Activated T-helper 1 cell treated with anti-CD3 and anti-CD28 coated beads, Interleukin-12 subunit alpha, Interleukin-12 subunit beta, Interleukin-2, Interleukin-4 antibody, amounts not matched to agents 30 ng/mL and 10 ng/mL and 1 ng/mL, durations not matched to agents 14 hours and 24 hours and 36 hours (primary cell): ENCODE results near the gene CLVS2. TPM values are rescaled to one million over a fixed set of nuclear protein-coding genes. Genes with fewer than 3 reads are reported as not detected.

Experiments
- DNase-seq: peaks from one replicate; pipeline ENCODE4 v3.0.0; 2021; ENCODE audit warnings: low spot score
- H3K27ac Mint-ChIP-seq: one replicate; pipeline ENCODE4 v1.8.0; 2021; ENCODE audit warnings: mild to moderate bottlenecking, mixed read lengths
- H3K27me3 Mint-ChIP-seq: one replicate; pipeline ENCODE4 v1.8.0; 2022; ENCODE audit warnings: mild to moderate bottlenecking, moderate library complexity, mixed read lengths; ENCODE audit not compliant: insufficient read depth
- H3K36me3 Mint-ChIP-seq: one replicate; pipeline ENCODE4 v1.8.0; 2021; ENCODE audit warnings: low read depth, mixed read lengths
- H3K4me1 Mint-ChIP-seq: one replicate; pipeline ENCODE4 v1.8.0; 2021; ENCODE audit warnings: low read depth, mixed read lengths
- H3K4me3 Mint-ChIP-seq: one replicate; pipeline ENCODE4 v1.8.0; 2021; ENCODE audit warnings: mild to moderate bottlenecking, moderate library complexity, mixed read lengths
- H3K9me3 Mint-ChIP-seq: one replicate; pipeline ENCODE4 v1.8.0; 2021; ENCODE audit warnings: mixed read lengths
- intact Hi-C: fragments of 100-400 bp; cut with micrococcal nuclease; formaldehyde crosslinking; loops from one replicate; pipeline ENCODE4 v1.15.1; 2024
- total RNA-seq: library from RNA; stranded (reverse); gene quantifications from 2 replicates; pipeline ENCODE4 v1.2.3, GENCODE V29; 2022

Gene CLVS2
- total RNA-seq, 1 donor from 2014 or later = not detected

DNA sequence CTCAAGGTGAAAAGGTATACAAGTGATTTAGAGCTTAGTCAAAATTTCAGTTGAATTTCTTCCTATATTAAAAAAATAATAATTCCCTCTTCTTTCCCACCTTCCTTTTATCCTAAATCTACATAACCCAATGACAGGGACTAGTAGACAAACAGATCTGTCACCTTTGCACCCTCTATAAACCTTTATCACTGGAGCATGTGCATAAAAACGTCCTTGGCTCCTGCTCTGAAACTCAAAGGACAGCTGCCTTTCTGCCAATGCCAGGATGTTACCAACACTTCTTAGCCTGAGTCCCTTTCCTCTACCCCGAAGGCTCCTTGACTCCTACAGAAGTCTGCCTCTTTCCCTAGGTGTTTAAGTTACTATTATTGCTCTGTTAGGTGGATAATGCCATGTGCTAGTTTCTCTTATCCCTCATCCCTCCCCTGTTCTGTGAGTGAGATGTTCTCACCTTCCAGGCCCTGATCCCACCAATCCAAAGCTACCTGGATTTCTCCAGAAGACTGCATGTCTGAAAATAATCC, 4.3 kb downstream of the CLVS2 start:
- Mint-ChIP-seq H3K27me3 (peaks cover 26% of the 10 kb centered on the region), H3K27ac (no peak overlapping the region), H3K4me3 (no peak overlapping the region), H3K36me3 (no peaks in the 10 kb centered on the region), H3K4me1 (no peaks in the 10 kb centered on the region), H3K9me3 (no peaks in the 10 kb centered on the region)
- no peak for DNase-seq
- intact Hi-C loops = no loop called here

DNA sequence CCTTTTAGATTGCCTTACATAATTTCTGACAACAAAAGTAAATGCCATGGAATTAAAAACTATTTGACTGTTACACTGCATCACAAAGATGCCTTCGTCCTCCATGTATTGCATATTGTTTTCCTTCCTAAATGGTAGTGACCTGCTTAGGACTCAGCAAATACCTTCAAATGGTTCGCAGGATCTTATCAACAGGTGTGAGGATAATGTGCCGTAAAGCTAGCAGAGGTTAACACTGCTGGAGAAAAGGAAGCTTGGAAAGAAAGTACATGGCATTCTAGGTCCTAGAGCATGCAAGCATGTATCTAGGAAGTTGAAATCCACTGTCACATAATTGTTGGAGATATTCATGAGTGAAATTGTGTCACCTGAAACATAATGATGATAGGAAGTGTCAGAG, 5.5 kb downstream of the CLVS2 start:
- DNase-seq = no peak
- no peaks in the 10 kb centered on the region for H3K4me1 Mint-ChIP-seq
- no peaks in the 10 kb centered on the region for H3K36me3 Mint-ChIP-seq
- no peak overlapping the region for H3K27ac Mint-ChIP-seq
- peaks cover 19% of the 10 kb centered on the region for H3K27me3 Mint-ChIP-seq
- no peaks in the 10 kb centered on the region for H3K9me3 Mint-ChIP-seq
- H3K4me3 Mint-ChIP-seq = no peak overlapping the region
- intact Hi-C loops = no loop called here

DNA sequence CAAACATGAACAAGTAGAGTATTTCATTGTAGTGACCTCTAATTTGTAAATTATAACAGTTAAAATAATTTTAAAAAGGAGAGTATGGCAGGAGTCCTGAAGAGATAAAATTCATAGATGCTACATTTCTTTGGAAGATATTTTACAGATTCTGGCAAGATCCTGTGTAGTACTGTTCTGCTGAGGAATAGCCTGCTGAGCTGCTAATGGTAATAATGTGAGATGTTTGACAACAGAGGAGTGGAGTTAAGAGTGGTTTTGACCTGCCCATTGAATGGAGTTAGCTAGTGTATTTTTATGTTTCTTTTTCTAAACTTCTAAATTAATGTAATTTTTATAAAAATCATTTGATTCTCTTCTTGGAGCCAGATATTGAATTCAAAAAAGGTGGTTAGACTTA, 11.8 kb downstream of the CLVS2 start:
- no peaks in the 10 kb centered on the region for H3K36me3 Mint-ChIP-seq
- H3K27ac Mint-ChIP-seq = no peak overlapping the region
- H3K4me1 Mint-ChIP-seq = no peaks in the 10 kb centered on the region
- no peaks in the 10 kb centered on the region for H3K27me3 Mint-ChIP-seq
- intact Hi-C loops = no loop called here
- H3K4me3 Mint-ChIP-seq = no peak overlapping the region
- H3K9me3 Mint-ChIP-seq = no peaks in the 10 kb centered on the region
- DNase-seq = no peak

DNA sequence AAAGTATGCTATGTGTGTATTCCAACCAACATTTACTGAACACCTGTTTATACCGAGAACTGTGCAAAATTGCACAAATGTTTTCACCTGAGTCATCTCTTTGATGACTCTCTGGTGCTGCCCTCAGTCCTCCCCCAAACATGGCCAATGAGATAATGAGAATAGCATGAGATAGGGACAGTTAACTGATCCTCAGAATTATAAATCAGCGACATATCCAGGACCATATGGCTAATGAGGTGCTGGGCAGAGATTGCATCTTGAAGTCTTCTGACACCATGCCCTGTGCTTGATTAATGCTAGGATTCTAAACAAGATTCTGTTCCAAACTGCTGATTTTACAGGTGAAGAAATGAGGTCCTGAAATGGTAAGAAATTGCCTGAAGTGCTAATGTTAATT, 13.0 kb downstream of the CLVS2 start:
- DNase-seq = no peak
- no peaks in the 10 kb centered on the region for H3K9me3 Mint-ChIP-seq
- intact Hi-C loops = no loop called here
- H3K4me3 Mint-ChIP-seq = no peak overlapping the region
- H3K4me1 Mint-ChIP-seq = no peaks in the 10 kb centered on the region
- no peaks in the 10 kb centered on the region for H3K27me3 Mint-ChIP-seq
- H3K27ac Mint-ChIP-seq = no peak overlapping the region
- H3K36me3 Mint-ChIP-seq = no peaks in the 10 kb centered on the region

DNA sequence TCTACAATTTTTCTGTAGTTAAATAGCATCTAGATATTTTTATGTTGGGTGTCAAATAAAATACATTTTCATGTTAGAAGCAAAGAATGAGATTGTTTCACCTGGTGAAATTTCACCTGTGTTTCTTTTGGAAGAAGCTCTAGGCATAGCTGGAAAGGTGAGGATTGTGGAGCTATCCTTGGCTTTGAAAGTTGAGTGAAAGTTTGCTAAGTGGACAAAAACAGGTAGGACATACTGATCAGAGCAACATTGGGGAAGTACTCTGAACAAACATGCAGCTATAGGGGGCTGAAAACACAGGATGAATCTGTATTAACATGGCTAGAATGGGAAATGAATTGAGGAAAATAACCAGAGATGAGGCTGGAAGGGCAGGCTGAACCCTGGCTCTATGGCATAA, 18.8 kb downstream of the CLVS2 start:
- DNase-seq = no peak
- H3K4me3 Mint-ChIP-seq = no peak overlapping the region
- H3K27me3 Mint-ChIP-seq = no peaks in the 10 kb centered on the region
- intact Hi-C loops = no loop called here
- no peaks in the 10 kb centered on the region for H3K4me1 Mint-ChIP-seq
- H3K27ac Mint-ChIP-seq = no peak overlapping the region
- no peaks in the 10 kb centered on the region for H3K9me3 Mint-ChIP-seq
- H3K36me3 Mint-ChIP-seq = no peaks in the 10 kb centered on the region

DNA sequence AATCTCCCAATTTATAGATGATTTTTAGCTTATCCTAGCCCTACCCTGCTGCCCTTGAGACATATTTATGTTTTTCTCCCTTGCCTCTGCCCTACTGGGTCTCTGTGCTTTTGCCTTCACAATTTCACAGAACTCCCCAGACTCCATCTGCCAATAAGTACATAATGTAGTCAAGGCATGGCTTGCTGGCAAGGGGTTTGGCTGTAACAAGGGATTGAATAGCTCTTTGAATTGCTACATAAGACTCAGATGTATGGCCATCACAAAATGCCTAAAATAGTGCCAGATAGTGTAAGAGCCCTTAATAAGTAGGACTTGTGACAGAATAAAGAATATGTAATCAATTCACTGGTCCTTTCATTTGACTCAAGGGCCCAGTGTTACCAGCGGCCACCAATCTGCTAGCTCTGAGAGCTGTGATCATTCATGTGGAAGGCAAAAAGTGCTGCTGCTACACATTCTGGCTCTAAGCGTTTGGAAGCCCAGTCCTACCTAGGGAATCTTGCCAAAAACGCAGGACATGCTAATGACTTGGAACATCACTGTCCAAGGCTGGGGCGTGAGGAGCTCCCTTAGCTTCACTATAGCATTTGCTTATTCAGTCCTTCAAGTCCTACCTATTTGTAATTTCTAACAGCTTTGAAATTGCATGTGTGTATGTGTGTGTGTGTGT, 20.5 kb downstream of the CLVS2 start:
- no peaks in the 10 kb centered on the region for H3K27me3 Mint-ChIP-seq
- H3K9me3 Mint-ChIP-seq = no peaks in the 10 kb centered on the region
- no peak for DNase-seq
- no peak overlapping the region for H3K4me3 Mint-ChIP-seq
- no peaks in the 10 kb centered on the region for H3K4me1 Mint-ChIP-seq
- H3K36me3 Mint-ChIP-seq = no peaks in the 10 kb centered on the region
- H3K27ac Mint-ChIP-seq = no peak overlapping the region
- intact Hi-C loops = no loop called here

DNA sequence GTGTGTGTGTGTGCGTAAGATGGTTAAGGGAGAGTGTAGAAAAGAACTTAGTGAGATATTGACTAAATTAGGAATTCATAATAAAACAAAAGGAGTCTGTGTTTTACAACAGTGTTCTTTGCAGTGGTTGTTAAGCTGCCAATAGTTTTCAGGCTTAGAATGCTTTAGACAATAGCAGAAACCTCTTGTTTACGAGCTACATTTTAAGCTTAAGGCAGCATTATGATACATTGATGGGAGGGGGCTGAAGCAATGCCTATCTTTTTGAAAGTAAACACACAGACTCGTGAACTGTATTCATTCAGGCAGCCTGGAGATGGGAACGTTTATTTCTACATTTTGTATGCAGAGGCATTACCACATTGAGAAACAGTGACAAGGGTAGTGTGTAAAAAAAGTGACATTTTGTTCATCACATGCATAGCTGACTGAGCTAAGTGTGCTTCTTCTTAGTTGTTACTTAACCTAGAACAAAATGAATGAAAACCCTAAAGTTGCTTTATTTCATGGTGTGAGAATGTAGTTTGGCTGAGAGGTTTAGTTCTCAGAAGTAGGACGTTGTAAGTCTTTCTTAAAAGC, 21.2 kb downstream of the CLVS2 start:
- DNase-seq = no peak
- Mint-ChIP-seq H3K36me3 (no peaks in the 10 kb centered on the region), H3K4me3 (no peak overlapping the region), H3K4me1 (no peaks in the 10 kb centered on the region), H3K27me3 (no peaks in the 10 kb centered on the region), H3K9me3 (no peaks in the 10 kb centered on the region), H3K27ac (no peak overlapping the region)
- intact Hi-C loops = no loop called here

DNA sequence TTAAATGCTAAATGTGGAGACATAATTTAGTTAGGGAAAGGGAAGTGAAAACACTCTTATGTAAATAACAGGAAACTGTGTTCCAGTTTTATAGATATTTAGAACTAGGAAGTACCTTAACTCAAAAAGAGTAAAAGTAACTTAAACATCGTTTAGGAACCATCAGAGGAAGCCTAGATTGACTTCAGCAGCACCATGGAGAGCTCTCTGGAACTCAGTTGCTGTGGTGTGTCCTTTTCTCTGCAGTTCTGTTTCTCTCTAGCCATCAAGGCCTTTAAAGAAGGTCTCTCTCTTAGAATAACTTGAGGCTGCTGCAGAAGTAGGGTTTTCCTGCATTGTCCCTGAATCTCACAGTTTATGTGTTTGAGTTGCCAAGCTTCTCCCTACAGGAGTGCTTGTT, 26.9 kb downstream of the CLVS2 start:
- no peak overlapping the region for H3K4me3 Mint-ChIP-seq
- no peaks in the 10 kb centered on the region for H3K9me3 Mint-ChIP-seq
- no peaks in the 10 kb centered on the region for H3K4me1 Mint-ChIP-seq
- intact Hi-C loops = no loop called here
- H3K27me3 Mint-ChIP-seq = no peaks in the 10 kb centered on the region
- H3K36me3 Mint-ChIP-seq = no peaks in the 10 kb centered on the region
- no peak for DNase-seq
- no peak overlapping the region for H3K27ac Mint-ChIP-seq

DNA sequence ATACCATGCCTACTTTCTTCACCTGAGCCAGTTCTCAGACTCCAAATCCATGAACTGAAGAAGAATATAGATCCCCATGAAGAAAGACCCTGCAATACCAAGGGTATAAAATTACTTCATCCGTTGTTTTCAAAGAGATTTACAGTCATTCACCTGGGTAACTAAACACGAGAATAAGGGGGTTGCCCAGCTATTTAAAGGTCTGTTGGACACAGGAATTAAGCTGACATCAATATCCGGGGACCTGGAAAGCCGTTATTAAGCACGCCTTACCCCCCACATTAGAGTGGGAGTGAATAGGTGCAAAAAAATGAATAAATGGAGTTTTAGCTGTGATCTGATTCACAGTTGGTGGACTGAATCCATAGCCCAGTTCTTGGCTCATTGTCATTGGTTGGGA, 28.9 kb downstream of the CLVS2 start:
- H3K27me3 Mint-ChIP-seq = no peaks in the 10 kb centered on the region
- no peak overlapping the region for H3K27ac Mint-ChIP-seq
- no peaks in the 10 kb centered on the region for H3K9me3 Mint-ChIP-seq
- no peaks in the 10 kb centered on the region for H3K4me1 Mint-ChIP-seq
- H3K4me3 Mint-ChIP-seq = no peak overlapping the region
- no peaks in the 10 kb centered on the region for H3K36me3 Mint-ChIP-seq
- intact Hi-C loops = no loop called here
- no peak for DNase-seq

DNA sequence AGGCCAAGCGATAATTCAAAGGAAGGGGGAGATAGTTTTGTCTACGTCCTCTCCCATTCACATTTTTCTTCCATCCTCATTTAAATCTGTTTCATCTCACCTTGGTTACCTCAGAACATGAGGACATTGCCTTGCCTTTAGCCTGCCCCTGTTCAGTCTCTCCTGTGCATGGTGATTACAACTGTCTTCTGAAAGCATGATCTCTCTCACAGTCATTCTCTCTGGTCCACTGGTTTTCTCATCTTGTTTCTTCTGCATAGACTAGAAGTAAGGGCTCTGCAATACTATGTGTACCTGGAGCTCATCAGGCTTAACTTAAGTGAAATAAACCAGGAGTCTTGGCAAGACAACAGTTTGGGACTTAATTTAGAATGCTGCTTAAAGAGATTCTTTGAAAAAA, 31.4 kb downstream of the CLVS2 start:
- H3K27ac Mint-ChIP-seq = no peak overlapping the region
- H3K9me3 Mint-ChIP-seq = no peaks in the 10 kb centered on the region
- intact Hi-C loops = no loop called here
- H3K27me3 Mint-ChIP-seq = no peaks in the 10 kb centered on the region
- H3K4me1 Mint-ChIP-seq = no peaks in the 10 kb centered on the region
- H3K4me3 Mint-ChIP-seq = no peak overlapping the region
- no peak for DNase-seq
- no peaks in the 10 kb centered on the region for H3K36me3 Mint-ChIP-seq

DNA sequence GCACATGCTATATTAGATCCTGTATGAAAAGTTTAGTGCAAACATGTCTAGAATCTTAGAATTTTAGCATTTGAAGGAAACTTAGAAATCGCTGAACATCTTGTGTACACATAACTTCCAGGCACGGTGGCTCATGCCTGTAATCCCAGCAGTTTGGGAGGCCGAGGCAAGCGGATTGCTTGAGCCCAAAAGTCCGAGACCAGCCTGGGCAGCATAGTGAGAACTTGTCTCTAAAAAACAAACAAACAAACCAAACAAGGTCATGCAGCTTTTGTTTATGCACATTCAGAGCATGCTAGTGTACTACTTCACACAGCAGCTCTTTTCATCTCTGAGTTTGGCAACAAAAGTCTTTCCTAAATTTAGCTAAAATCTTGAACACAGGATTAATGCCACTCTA, 32.2 kb downstream of the CLVS2 start:
- intact Hi-C loops = no loop called here
- Mint-ChIP-seq H3K4me1 (no peaks in the 10 kb centered on the region), H3K36me3 (no peaks in the 10 kb centered on the region), H3K27ac (no peak overlapping the region), H3K9me3 (no peaks in the 10 kb centered on the region), H3K27me3 (no peaks in the 10 kb centered on the region), H3K4me3 (no peak overlapping the region)
- DNase-seq = no peak

DNA sequence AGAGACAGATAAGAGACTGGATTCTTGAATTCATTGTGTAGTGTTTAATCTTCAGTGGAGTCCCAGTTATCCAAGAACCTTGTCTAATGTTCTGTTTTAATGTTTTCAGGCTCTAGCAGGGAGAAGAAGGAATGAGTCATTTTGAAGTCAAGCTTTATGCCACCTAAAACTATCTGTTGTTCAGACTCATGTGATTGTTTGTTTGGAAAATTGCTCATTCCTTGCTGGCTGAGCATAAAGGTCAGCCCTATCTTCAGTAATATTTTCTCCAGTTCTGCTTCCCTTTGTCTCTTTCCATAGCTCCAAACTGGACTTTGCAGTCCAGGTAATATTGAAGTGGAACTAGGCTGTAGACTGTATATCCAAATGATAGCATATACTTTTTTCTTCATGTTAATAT, 34.2 kb downstream of the CLVS2 start:
- Mint-ChIP-seq H3K9me3 (no peaks in the 10 kb centered on the region), H3K27ac (no peak overlapping the region), H3K4me3 (no peak overlapping the region), H3K4me1 (no peaks in the 10 kb centered on the region), H3K27me3 (no peaks in the 10 kb centered on the region), H3K36me3 (no peaks in the 10 kb centered on the region)
- intact Hi-C loops = no loop called here
- no peak for DNase-seq

DNA sequence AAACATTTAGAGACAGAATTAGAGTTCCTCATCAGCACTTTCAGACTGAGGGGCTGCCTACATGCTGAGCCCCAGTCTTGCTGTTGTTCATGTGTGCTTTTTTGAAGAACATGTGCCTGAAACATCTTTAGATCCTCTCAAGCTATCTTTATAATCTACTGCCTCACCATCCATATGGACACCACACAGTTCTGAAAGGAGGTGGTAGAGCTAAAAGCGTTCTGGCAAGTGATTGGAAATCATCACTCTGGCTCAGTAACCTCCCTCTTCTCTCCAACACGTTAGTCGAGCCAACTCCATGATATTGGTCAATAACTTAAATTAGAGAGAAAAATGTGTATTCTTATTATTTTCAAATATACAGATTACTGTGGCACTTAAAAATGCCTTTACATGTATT, 40.6 kb downstream of the CLVS2 start:
- H3K27ac Mint-ChIP-seq = no peak overlapping the region
- H3K9me3 Mint-ChIP-seq = no peaks in the 10 kb centered on the region
- no peaks in the 10 kb centered on the region for H3K36me3 Mint-ChIP-seq
- intact Hi-C loops = no loop called here
- H3K4me3 Mint-ChIP-seq = no peak overlapping the region
- H3K4me1 Mint-ChIP-seq = no peaks in the 10 kb centered on the region
- DNase-seq = no peak
- no peaks in the 10 kb centered on the region for H3K27me3 Mint-ChIP-seq

DNA sequence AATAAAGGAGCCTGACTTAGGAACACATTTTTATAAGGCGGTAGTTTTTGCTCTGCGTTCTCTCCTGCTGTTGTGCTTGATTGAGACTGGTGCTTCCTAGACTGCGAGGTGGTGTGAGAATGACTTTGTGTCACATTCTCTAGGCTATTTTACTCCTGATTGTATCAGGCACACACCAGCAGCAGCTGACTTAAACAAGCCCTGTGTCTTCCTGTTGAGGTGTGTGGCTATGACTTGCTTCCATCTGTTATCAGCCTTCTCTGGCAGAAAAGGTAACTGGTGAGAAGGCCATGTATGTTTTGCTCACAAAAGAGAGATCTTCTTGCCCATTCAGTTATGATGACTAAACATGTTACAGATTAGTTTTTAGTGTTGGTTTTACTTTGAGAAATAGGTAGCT, 43.4 kb downstream of the CLVS2 start:
- Mint-ChIP-seq H3K4me1 (no peaks in the 10 kb centered on the region), H3K9me3 (no peaks in the 10 kb centered on the region), H3K27me3 (no peaks in the 10 kb centered on the region), H3K4me3 (no peak overlapping the region), H3K36me3 (no peaks in the 10 kb centered on the region), H3K27ac (no peak overlapping the region)
- intact Hi-C loops = no loop called here
- DNase-seq = no peak
